K562 (cell line): ENCODE data around the gene BNC2. TPM values are rescaled to one million over a fixed set of nuclear protein-coding genes. Genes with fewer than 3 reads are reported as not detected.

Experiments
- ATAC-seq: fragments of 200-7000 bp; cut with Tn5 transposase; 3 replicates; pipeline ENCODE4 v1.9.1; 2020; ENCODE audit warnings: moderate library complexity
- BruUV-seq: library from RNA; stranded (reverse); fragments of 400-500 nt; replicated peaks from 2 replicates; lab custom pipeline; 2021; lab: Mats Ljungman, UMichigan
- CTCF ChIA-PET: fragments of 300-600 bp; formaldehyde crosslinking; extraction: SDS; loops from one replicate; lab custom pipeline; 2021; ENCODE audit warnings: low intra/inter-chr PET ratio; lab: Yijun Ruan, JAX
- POLR2A ChIA-PET: fragments of 300-600, 350-650 bp; sonication (Branson Sonifier 250); formaldehyde crosslinking; extraction: SDS; loops from one replicate; lab custom pipeline; 2021; ENCODE audit warnings: antibody characterized with exemption, inconsistent platforms; lab: Yijun Ruan, JAX
- DNase-seq, 4 experiments: peaks; one replicate each; pipeline versions ENCODE4 v3.0.0 to v3.0.0-alpha.2; 2011 to 2018; ENCODE audit warnings: low spot score in 3 of 4, mixed read lengths in 3 of 4; ENCODE audit errors: extremely low read depth in 1 of 4
- FAIRE-seq: peaks from 2 replicates; lab custom pipeline; 2011; peaks lifted over from hg19 to GRCh38; lab: Jason Lieb, UNC
- H2AFZ ChIP-seq: 2 replicates; pipeline ENCODE4 v1.6.0; 2011; ENCODE audit warnings: low read depth, low read length, control low read depth, inconsistent platforms
- H3K27ac ChIP-seq: fragments of 200-600 bp; 3 replicates; pipeline ENCODE4 v1.8.0; 2011; ENCODE audit warnings: low read depth, mild to moderate bottlenecking, control low read depth, inconsistent platforms, low read length, moderate library complexity, mixed read lengths; ENCODE audit errors: extremely low read depth
- H3K27me3 ChIP-seq, 2 experiments: fragments of 300-600 bp in 1 of 2; 2 replicates in 1 of 2; 3 replicates in 1 of 2; pipeline versions ENCODE4 v1.6.0 to v1.8.0; 2011; ENCODE audit warnings: inconsistent platforms in 2 of 2, low read length in 2 of 2, mild to moderate bottlenecking in 1 of 2, mixed read lengths in 1 of 2, moderate library complexity in 1 of 2; ENCODE audit not compliant: control insufficient read depth in 2 of 2, insufficient read depth in 2 of 2
- H3K36me3 ChIP-seq: fragments of 300-600 bp; 3 replicates; pipeline ENCODE4 v1.8.0; 2011; ENCODE audit warnings: mild to moderate bottlenecking, low read length, inconsistent platforms; ENCODE audit not compliant: control insufficient read depth, insufficient read depth
- H3K4me1 ChIP-seq, 2 experiments: fragments of 200-600 bp in 1 of 2; replicated peaks in 1 of 2; 2 replicates in 1 of 2; 3 replicates in 1 of 2; pipeline versions ENCODE4 v1.5.1 to v1.8.0; 2011; ENCODE audit warnings: inconsistent platforms in 2 of 2, low read length in 2 of 2, mild to moderate bottlenecking in 1 of 2, mixed read lengths in 1 of 2, moderate library complexity in 1 of 2; ENCODE audit not compliant: control insufficient read depth in 2 of 2, insufficient read depth in 2 of 2
- H3K4me2 ChIP-seq: 2 replicates; pipeline ENCODE4 v1.6.1; 2011; ENCODE audit warnings: low read length, control low read depth, inconsistent platforms, mixed read lengths; ENCODE audit not compliant: insufficient read depth
- H3K4me3 ChIP-seq: fragments of 200-600 bp; sonication (generic), shearing (Covaris generic); 2 replicates; pipeline ENCODE4 v1.5.1; 2016; ENCODE audit warnings: control low read depth, inconsistent platforms
- H3K79me2 ChIP-seq: fragments of 200-600 bp; 3 replicates; pipeline ENCODE4 v1.8.0; 2011; ENCODE audit warnings: low read length, inconsistent platforms; ENCODE audit not compliant: control insufficient read depth, insufficient read depth
- H3K9ac ChIP-seq, 2 experiments: 2 replicates each; pipeline versions ENCODE4 v1.6.0 to v1.6.1; 2011; ENCODE audit warnings: low read depth in 2 of 2, low read length in 2 of 2, control low read depth in 1 of 2, inconsistent platforms in 1 of 2, mild to moderate bottlenecking in 1 of 2, mixed read lengths in 1 of 2; ENCODE audit not compliant: insufficient read depth in 1 of 2
- H3K9me1 ChIP-seq: one replicate; pipeline ENCODE4 v1.6.0; 2011; ENCODE audit warnings: inconsistent platforms, mild to moderate bottlenecking, low read length, moderate library complexity; ENCODE audit not compliant: control insufficient read depth, insufficient read depth
- H3K9me3 ChIP-seq: replicated peaks from 2 replicates; pipeline ENCODE4 v1.5.1; 2011; ENCODE audit warnings: low read depth, low read length, inconsistent platforms; ENCODE audit not compliant: control insufficient read depth, insufficient read depth
- H4K20me1 ChIP-seq: replicated peaks from 2 replicates; pipeline ENCODE4 v1.6.1; 2011; ENCODE audit warnings: low read length, inconsistent platforms, mixed read lengths; ENCODE audit not compliant: control insufficient read depth, insufficient read depth
- FIP1L1 ChIP-seq: fragments of 200-400 bp; formaldehyde crosslinking; IDR thresholded peaks from 2 replicates; pipeline ENCODE4 v1.6.1; 2018; ENCODE audit warnings: mild to moderate bottlenecking, low read depth, low read length; ENCODE audit not compliant: poor library complexity, severe bottlenecking
- ILK ChIP-seq: fragments of 450-650 bp; IDR thresholded peaks from 2 replicates; pipeline ENCODE4 v1.6.1; 2016; ENCODE audit warnings: missing genetic modification characterization, low read depth, mild to moderate bottlenecking, missing compliant biosample characterization, moderate library complexity, borderline replicate concordance
- NFRKB ChIP-seq: fragments of 450-650 bp; IDR thresholded peaks from 2 replicates; pipeline ENCODE4 v1.6.1; 2016; ENCODE audit warnings: low read depth
- RFX5 ChIP-seq: IDR thresholded peaks from 2 replicates; pipeline ENCODE4 v1.6.1; 2011; ENCODE audit warnings: low read depth, mild to moderate bottlenecking, improper control_type of control experiment, low read length
- WHSC1 ChIP-seq: IDR thresholded peaks from one replicate; pipeline ENCODE4 v1.6.1; 2012; ENCODE audit warnings: low read length, control low read depth, inconsistent platforms
- WGBS: fragments of 100-300 bp; shearing (Covaris generic); methylation state at CpG from one replicate; pipeline ENCODE4 v1.1.6; 2016; ENCODE audit warnings: low coverage, mixed read lengths; ENCODE audit not compliant: insufficient coverage; ENCODE audit errors: missing lambda C conversion rate; 5-methylcytosine and 5-hydroxymethylcytosine counted together
- in situ Hi-C: fragments of 300-500 bp; cut with MboI; formaldehyde crosslinking; loops from 4 replicates; pipeline ENCODE4 v1.15.0; 2018; ENCODE audit warnings: inconsistent platforms, mixed read lengths
- intact Hi-C: fragments of 100-400 bp; cut with micrococcal nuclease; formaldehyde crosslinking; loops from 2 replicates; pipeline ENCODE4 v1.14.2; 2022
- polyA plus RNA-seq, 8 experiments: library from polyadenylated mRNA; depleted of rRNA in 4 of 8; stranded (reverse) in 5 of 8; unstranded in 3 of 8; fragments of >200 nt; fragmentation: Nextera tagmentation in 2 of 8; fragmentation: Illumina TruSeq in 1 of 8; extraction: Ambion mirVana in 2 of 8; extraction: Trizol in 1 of 8; gene quantifications; 2 replicates each; pipeline versions ENCODE4 v1.2.1 to v1.2.3, GENCODE V29; 2011 to 2014; ENCODE audit warnings: inconsistent platforms in 1 of 8, missing spikeins in 1 of 8
- total RNA-seq, 7 experiments: library from RNA; depleted of rRNA in 6 of 7; stranded (reverse); fragments of >200 nt in 6 of 7; fragmentation: Illumina TruSeq in 2 of 7; extraction: Trizol in 2 of 7; gene quantifications; 2 replicates each; pipeline versions ENCODE4 v1.2.1 to v1.2.3, GENCODE V29; 2011 to 2021; ENCODE audit warnings: low replicate concordance in 1 of 7
- TF ChIP-seq, protein P1 (sequence below): fragments of 200-800 bp; sonication (Bioruptor generic); IDR thresholded peaks from 2 replicates; pipeline ENCODE4 v1.6.1; 2016; ENCODE audit warnings: missing genetic modification characterization, missing compliant biosample characterization
- TF ChIP-seq, protein P2 (sequence below): fragments of 450-650 bp; formaldehyde crosslinking; IDR thresholded peaks from 2 replicates; pipeline ENCODE4 v1.4.0; 2022; ENCODE audit warnings: missing genetic modification characterization

Gene BNC2
- total and polyA plus RNA-seq, 9 of the 15 experiments (the other 6 are each of a cell fraction or from before 2014, with no cell fraction given): not detected

DNA sequence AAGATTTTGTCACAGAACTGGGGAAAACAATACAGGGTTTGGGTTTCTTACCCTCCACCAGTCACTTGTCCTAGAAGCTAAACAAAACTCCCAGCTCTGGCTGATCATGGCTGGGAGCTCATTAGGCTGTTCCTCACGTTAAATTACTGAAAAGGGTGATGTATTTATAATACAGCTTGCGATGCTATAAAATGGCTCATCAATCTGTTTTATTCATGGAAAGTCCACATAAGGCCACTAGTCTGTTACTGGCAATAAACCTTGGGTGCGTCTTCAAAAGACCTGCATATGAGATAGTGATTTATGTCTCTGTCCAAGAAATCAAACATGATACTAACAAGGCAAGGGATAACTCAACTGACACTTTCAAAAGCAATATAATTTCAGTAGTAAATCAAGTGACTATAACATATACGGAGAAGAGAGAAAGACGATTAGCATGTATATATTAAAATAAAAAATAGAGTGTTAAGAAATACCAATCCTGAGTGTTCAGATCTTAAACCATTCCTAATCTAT lies 219.0 kb downstream of the BNC2 start:
- no peak for DNase-seq
- Histone ChIP-seq H3K79me2 (no peaks in the 10 kb centered on the region), H4K20me1 (no peaks in the 10 kb centered on the region), H3K4me2 (no peak overlapping the region), H3K4me3 (no peak overlapping the region), H3K36me3 (no peaks in the 10 kb centered on the region), H3K27ac (no peak overlapping the region), H3K4me1 (no peaks in the 10 kb centered on the region), H3K9ac (no peak overlapping the region), H3K27me3 (no peaks in the 10 kb centered on the region), H2AFZ (no peak overlapping the region), H3K9me3 (no peaks in the 10 kb centered on the region), H3K9me1 (no peaks in the 10 kb centered on the region)
- BruUV-seq: no TSS peak
- POLR2A ChIA-PET: no interaction called here
- intact Hi-C loops: no loop called here
- WGBS: 0% methylated on average over 5 of the region's 5 CpGs
- FAIRE-seq: no peak
- TF ChIP-seq, protein P1, sequence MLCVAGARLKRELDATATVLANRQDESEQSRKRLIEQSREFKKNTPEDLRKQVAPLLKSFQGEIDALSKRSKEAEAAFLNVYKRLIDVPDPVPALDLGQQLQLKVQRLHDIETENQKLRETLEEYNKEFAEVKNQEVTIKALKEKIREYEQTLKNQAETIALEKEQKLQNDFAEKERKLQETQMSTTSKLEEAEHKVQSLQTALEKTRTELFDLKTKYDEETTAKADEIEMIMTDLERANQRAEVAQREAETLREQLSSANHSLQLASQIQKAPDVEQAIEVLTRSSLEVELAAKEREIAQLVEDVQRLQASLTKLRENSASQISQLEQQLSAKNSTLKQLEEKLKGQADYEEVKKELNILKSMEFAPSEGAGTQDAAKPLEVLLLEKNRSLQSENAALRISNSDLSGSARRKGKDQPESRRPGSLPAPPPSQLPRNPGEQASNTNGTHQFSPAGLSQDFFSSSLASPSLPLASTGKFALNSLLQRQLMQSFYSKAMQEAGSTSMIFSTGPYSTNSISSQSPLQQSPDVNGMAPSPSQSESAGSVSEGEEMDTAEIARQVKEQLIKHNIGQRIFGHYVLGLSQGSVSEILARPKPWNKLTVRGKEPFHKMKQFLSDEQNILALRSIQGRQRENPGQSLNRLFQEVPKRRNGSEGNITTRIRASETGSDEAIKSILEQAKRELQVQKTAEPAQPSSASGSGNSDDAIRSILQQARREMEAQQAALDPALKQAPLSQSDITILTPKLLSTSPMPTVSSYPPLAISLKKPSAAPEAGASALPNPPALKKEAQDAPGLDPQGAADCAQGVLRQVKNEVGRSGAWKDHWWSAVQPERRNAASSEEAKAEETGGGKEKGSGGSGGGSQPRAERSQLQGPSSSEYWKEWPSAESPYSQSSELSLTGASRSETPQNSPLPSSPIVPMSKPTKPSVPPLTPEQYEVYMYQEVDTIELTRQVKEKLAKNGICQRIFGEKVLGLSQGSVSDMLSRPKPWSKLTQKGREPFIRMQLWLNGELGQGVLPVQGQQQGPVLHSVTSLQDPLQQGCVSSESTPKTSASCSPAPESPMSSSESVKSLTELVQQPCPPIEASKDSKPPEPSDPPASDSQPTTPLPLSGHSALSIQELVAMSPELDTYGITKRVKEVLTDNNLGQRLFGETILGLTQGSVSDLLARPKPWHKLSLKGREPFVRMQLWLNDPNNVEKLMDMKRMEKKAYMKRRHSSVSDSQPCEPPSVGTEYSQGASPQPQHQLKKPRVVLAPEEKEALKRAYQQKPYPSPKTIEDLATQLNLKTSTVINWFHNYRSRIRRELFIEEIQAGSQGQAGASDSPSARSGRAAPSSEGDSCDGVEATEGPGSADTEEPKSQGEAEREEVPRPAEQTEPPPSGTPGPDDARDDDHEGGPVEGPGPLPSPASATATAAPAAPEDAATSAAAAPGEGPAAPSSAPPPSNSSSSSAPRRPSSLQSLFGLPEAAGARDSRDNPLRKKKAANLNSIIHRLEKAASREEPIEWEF: no peak
- TF ChIP-seq WHSC1: no peak
- no peak for TF ChIP-seq RFX5
- TF ChIP-seq ILK (tag): no peak
- TF ChIP-seq, protein P2, sequence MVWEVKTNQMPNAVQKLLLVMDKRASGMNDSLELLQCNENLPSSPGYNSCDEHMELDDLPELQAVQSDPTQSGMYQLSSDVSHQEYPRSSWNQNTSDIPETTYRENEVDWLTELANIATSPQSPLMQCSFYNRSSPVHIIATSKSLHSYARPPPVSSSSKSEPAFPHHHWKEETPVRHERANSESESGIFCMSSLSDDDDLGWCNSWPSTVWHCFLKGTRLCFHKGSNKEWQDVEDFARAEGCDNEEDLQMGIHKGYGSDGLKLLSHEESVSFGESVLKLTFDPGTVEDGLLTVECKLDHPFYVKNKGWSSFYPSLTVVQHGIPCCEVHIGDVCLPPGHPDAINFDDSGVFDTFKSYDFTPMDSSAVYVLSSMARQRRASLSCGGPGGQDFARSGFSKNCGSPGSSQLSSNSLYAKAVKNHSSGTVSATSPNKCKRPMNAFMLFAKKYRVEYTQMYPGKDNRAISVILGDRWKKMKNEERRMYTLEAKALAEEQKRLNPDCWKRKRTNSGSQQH: no peak
- TF ChIP-seq FIP1L1: no peak
- no peak for TF ChIP-seq NFRKB
- ATAC-seq: no peak
- in situ Hi-C loops: no loop called here
- CTCF ChIA-PET: no interaction called here
